Ramos (cell line): ENCODE measurements around the gene PLA2G1B.

Source experiments
- in situ Hi-C: fragments of 300-500 bp; cut with MboI; formaldehyde crosslinking; loops from one replicate; pipeline ENCODE4 v1.14.3; 2022; ENCODE audit warnings: low sequenced_read_pairs; ENCODE audit not compliant: unreplicated experiment

PLA2G1B gene

GRCh38 chr12:120332523-120332922 is 4.9 kb upstream of the PLA2G1B start:
- in situ Hi-C loops = no loop called here

- in situ Hi-C loops = no loop called here
Observed at GRCh38 chr12:120332041-120332440, 4.5 kb upstream of the PLA2G1B start.

- in situ Hi-C loops = no loop called here
Observed at GRCh38 chr12:120331390-120331789, 3.8 kb upstream of the PLA2G1B start.

- in situ Hi-C loops = loop anchor here (10.0 kb wide), 1 partner anchor 107 kb away; the partner anchor contains the start of gene COX6A1
Observed at GRCh38 chr12:120328228-120328627, 649 bp upstream of the PLA2G1B start.

GRCh38 chr12:120324841-120325417 is 2.6 kb downstream of the PLA2G1B start:
- in situ Hi-C loops = loop anchor here (10.0 kb wide), 1 partner anchor 110 kb away; the partner anchor contains the start of gene COX6A1

- in situ Hi-C loops = loop anchor here (10.0 kb wide), 1 partner anchor 111 kb away; the partner anchor contains the start of gene COX6A1
Observed at GRCh38 chr12:120323772-120324171, 3.8 kb downstream of the PLA2G1B start.

- in situ Hi-C loops = loop anchor here (10.0 kb wide), 1 partner anchor 113 kb away; the partner anchor contains the start of gene COX6A1
Observed at GRCh38 chr12:120321382-120322202, 6.0 kb downstream of the PLA2G1B start.

GRCh38 chr12:120317224-120318105 is 10.1 kb downstream of the PLA2G1B start:
- in situ Hi-C loops = no loop called here

- in situ Hi-C loops = no loop called here
Observed at GRCh38 chr12:120316798-120317223, 10.8 kb downstream of the PLA2G1B start.

GRCh38 chr12:120314220-120314619 is 13.4 kb downstream of the PLA2G1B start:
- in situ Hi-C loops = no loop called here

- in situ Hi-C loops = no loop called here
Observed at GRCh38 chr12:120301962-120302815, 25.4 kb downstream of the PLA2G1B start, which contains the start of gene SIRT4. Gene SIRT4 (plus strand): TSS chr12:120302321. CDS start chr12:120303562, 1,241 bp downstream.

- in situ Hi-C loops = no loop called here
Observed at GRCh38 chr12:120292661-120293531, 34.7 kb downstream of the PLA2G1B start, which contains the start of gene RNU4-1. Gene RNU4-1 (minus strand): TSS chr12:120293237.

- in situ Hi-C loops = no loop called here
Observed at GRCh38 chr12:120292411-120292660, 35.2 kb downstream of the PLA2G1B start.

GRCh38 chr12:120290609-120291305 is 36.8 kb downstream of the PLA2G1B start:
- in situ Hi-C loops = no loop called here

- in situ Hi-C loops = no loop called here
Observed at GRCh38 chr12:120287491-120287890, 40.1 kb downstream of the PLA2G1B start.

- in situ Hi-C loops = no loop called here
Observed at GRCh38 chr12:120286768-120287490, 40.6 kb downstream of the PLA2G1B start.

GRCh38 chr12:120284381-120284780 is 43.2 kb downstream of the PLA2G1B start:
- in situ Hi-C loops = no loop called here
